GM23248 (cell line): ENCODE measurements around the gene PEAK3. TPM values are rescaled to one million over a fixed set of nuclear protein-coding genes. Genes with fewer than 3 reads are reported as not detected.

Experiments used
- DNase-seq: peaks from one replicate; pipeline ENCODE4 v3.0.0-alpha.2; 2015
- H2AFZ ChIP-seq: fragments of 200-600 bp; sonication (generic); 2 replicates; pipeline ENCODE4 v1.6.1; 2016; ENCODE audit warnings: antibody characterized with exemption
- H3F3A ChIP-seq: fragments of 200-600 bp; sonication (generic); 2 replicates; pipeline ENCODE4 v1.6.1; 2016; ENCODE audit warnings: mild to moderate bottlenecking, antibody characterized with exemption, mixed run types; ENCODE audit not compliant: insufficient read depth
- H3K27ac ChIP-seq: fragments of 200-600 bp; sonication (generic); 2 replicates; pipeline ENCODE4 v1.5.1; 2016; ENCODE audit warnings: mild to moderate bottlenecking
- H3K27me3 ChIP-seq: fragments of 200-600 bp; sonication (generic); replicated peaks from 2 replicates; pipeline ENCODE4 v1.6.1; 2016; ENCODE audit warnings: mild to moderate bottlenecking; ENCODE audit not compliant: insufficient read depth
- H3K36me3 ChIP-seq: fragments of 200-600 bp; sonication (generic); 2 replicates; pipeline ENCODE4 v1.6.1; 2016; ENCODE audit warnings: low read depth, mild to moderate bottlenecking
- H3K4me1 ChIP-seq: fragments of 200-600 bp; sonication (generic); 2 replicates; pipeline ENCODE4 v1.6.1; 2016; ENCODE audit warnings: mild to moderate bottlenecking; ENCODE audit not compliant: insufficient read depth
- H3K4me2 ChIP-seq: fragments of 200-600 bp; sonication (generic); one replicate; pipeline ENCODE4 v1.6.1; 2016; ENCODE audit warnings: mild to moderate bottlenecking; ENCODE audit not compliant: unreplicated experiment
- H3K4me3 ChIP-seq: fragments of 200-600 bp; sonication (generic); 2 replicates; pipeline ENCODE4 v1.5.1; 2016; ENCODE audit warnings: mild to moderate bottlenecking
- H3K79me2 ChIP-seq: fragments of 200-600 bp; sonication (generic); 2 replicates; pipeline ENCODE4 v1.6.1; 2016; ENCODE audit warnings: mild to moderate bottlenecking; ENCODE audit not compliant: insufficient read depth
- H3K9ac ChIP-seq: fragments of 200-600 bp; sonication (generic); 2 replicates; pipeline ENCODE4 v1.6.1; 2016; ENCODE audit warnings: mild to moderate bottlenecking
- H3K9me2 ChIP-seq: fragments of 200-600 bp; sonication (generic); 2 replicates; pipeline ENCODE4 v1.6.1; 2016; ENCODE audit warnings: mixed run types, mild to moderate bottlenecking, moderate library complexity; ENCODE audit not compliant: insufficient read depth
- H3K9me3 ChIP-seq: fragments of 200-600 bp; sonication (generic); one replicate; pipeline ENCODE4 v1.6.1; 2017; ENCODE audit warnings: low read depth
- H4K20me1 ChIP-seq: fragments of 200-600 bp; sonication (generic); 2 replicates; pipeline ENCODE4 v1.6.0; 2016; ENCODE audit not compliant: insufficient read depth
- EZH2 ChIP-seq: fragments of 200-600 bp; sonication (generic); IDR thresholded peaks from 2 replicates; pipeline ENCODE4 v1.6.1; 2018; ENCODE audit warnings: antibody characterized with exemption, mild to moderate bottlenecking; ENCODE audit not compliant: insufficient read depth, poor library complexity, severe bottlenecking
- EZH2phosphoT487 ChIP-seq: fragments of 200-600 bp; sonication (generic); IDR thresholded peaks from 2 replicates; pipeline ENCODE4 v1.6.1; 2018; ENCODE audit warnings: antibody characterized with exemption, moderate library complexity, mild to moderate bottlenecking, low read depth; ENCODE audit not compliant: insufficient read depth
- WGBS, 2 experiments: methylation state at CpG; one replicate each; pipeline ENCODE4 v1.1.6; 2015 to 2017; ENCODE audit warnings: low lambda C conversion rate in 2 of 2, low coverage in 1 of 2; ENCODE audit errors: missing lambda C conversion rate in 2 of 2; 5-methylcytosine and 5-hydroxymethylcytosine counted together
- in situ Hi-C: fragments of 300-500 bp; cut with MboI; formaldehyde crosslinking; loops from 2 replicates; pipeline ENCODE4 v1.15.0; 2020
- polyA plus RNA-seq: library from polyadenylated mRNA; unstranded; fragments of >200 nt; fragmentation: Nextera tagmentation; extraction: Ambion mirVana; gene quantifications from 2 replicates; pipeline ENCODE4 v1.2.1, GENCODE V29; 2016
- total RNA-seq: library from RNA; depleted of rRNA; stranded (reverse); fragments of >200 nt; shearing (Covaris generic); gene quantifications from 2 replicates; pipeline ENCODE4 v1.2.3, GENCODE V29; 2014

PEAK3 gene
- total and polyA plus RNA-seq, 2 experiments from 2014 or later = not detected

GRCh38 chr19:2246014-2246620 lies 35.9 kb downstream of the PEAK3 start:
- in situ Hi-C loops = no loop called here
- H3K27ac ChIP-seq = no peak overlapping the region
- H3K9me3 ChIP-seq = no peaks in the 10 kb centered on the region
- H3K9ac ChIP-seq = no peak overlapping the region
- H3K4me1 ChIP-seq = peaks cover 3% of the 10 kb centered on the region; the same call in 1 of the 2 replicates
- WGBS, 2 experiments = 92% methylated on average over 24 of the region's 25 CpGs
- peaks cover 8% of the 10 kb centered on the region for H3K27me3 ChIP-seq
- H3K4me2 ChIP-seq = no peak overlapping the region
- H2AFZ ChIP-seq = no peak overlapping the region
- H3K36me3 ChIP-seq = peaks cover 20% of the 10 kb centered on the region; the same call in 1 of the 2 replicates
- H3F3A ChIP-seq = no peaks in the 10 kb centered on the region; the same call in 1 of the 2 replicates
- no peak overlapping the region for H3K4me3 ChIP-seq
- H3K9me2 ChIP-seq = no peaks in the 10 kb centered on the region
- 0 out of 2 replicates have a peak, but pooled peaks cover 2% of the 10 kb centered on the region for H4K20me1 ChIP-seq
- no peak for DNase-seq
- no peak for TF ChIP-seq EZH2
- TF ChIP-seq EZH2phosphoT487 = no peak
- peaks cover 53% of the 10 kb centered on the region for H3K79me2 ChIP-seq

- no peak overlapping the region for H3K4me2 ChIP-seq
- WGBS, 2 experiments = 98 to 100% methylated on average over 15 of the region's 15 CpGs
- in situ Hi-C loops = no loop called here
- H3K9ac ChIP-seq = no peak overlapping the region
- no peak overlapping the region for H3K4me3 ChIP-seq
- no peak overlapping the region for H2AFZ ChIP-seq
- H4K20me1 ChIP-seq = 0 out of 2 replicates have a peak, but pooled peaks cover 6% of the 10 kb centered on the region
- no peaks in the 10 kb centered on the region for H3K9me2 ChIP-seq
- H3K27ac ChIP-seq = no peak overlapping the region
- peaks cover 5% of the 10 kb centered on the region for H3K27me3 ChIP-seq
- H3F3A ChIP-seq = no peaks in the 10 kb centered on the region; the same call in 1 of the 2 replicates
- TF ChIP-seq EZH2phosphoT487 (no peak), EZH2 (no peak)
- DNase-seq = no peak
- H3K79me2 ChIP-seq = peaks cover 61% of the 10 kb centered on the region
- H3K4me1 ChIP-seq = peaks cover 12% of the 10 kb centered on the region
- H3K36me3 ChIP-seq = peaks cover 20% of the 10 kb centered on the region; the same call in 1 of the 2 replicates
- H3K9me3 ChIP-seq = no peaks in the 10 kb centered on the region
Observed at GRCh38 chr19:2245273-2245672, 36.7 kb downstream of the PEAK3 start.

- Histone ChIP-seq H3K27me3 (no peaks in the 10 kb centered on the region), H3K79me2 (peaks cover 69% of the 10 kb centered on the region), H3K4me3 (no peak overlapping the region), H3K4me2 (no peak overlapping the region), H3K9me3 (no peaks in the 10 kb centered on the region), H2AFZ (no peak overlapping the region), H4K20me1 (0 out of 2 replicates have a peak, but pooled peaks cover 6% of the 10 kb centered on the region), H3K27ac (no peak overlapping the region), H3K36me3 (peaks cover 20% of the 10 kb centered on the region; the same call in 1 of the 2 replicates), H3K9me2 (no peaks in the 10 kb centered on the region), H3K4me1 (peaks cover 14% of the 10 kb centered on the region), H3K9ac (no peak overlapping the region), H3F3A (peaks cover under 1% of the 10 kb centered on the region; the same call in 1 of the 2 replicates)
- no peak for DNase-seq
- 91 to 92% methylated on average over 19 to 21 of the region's 21 CpGs for WGBS, 2 experiments
- in situ Hi-C loops = no loop called here
- TF ChIP-seq EZH2 = no peak
- no peak for TF ChIP-seq EZH2phosphoT487
Observed at GRCh38 chr19:2244486-2244885, 37.5 kb downstream of the PEAK3 start.

DNA sequence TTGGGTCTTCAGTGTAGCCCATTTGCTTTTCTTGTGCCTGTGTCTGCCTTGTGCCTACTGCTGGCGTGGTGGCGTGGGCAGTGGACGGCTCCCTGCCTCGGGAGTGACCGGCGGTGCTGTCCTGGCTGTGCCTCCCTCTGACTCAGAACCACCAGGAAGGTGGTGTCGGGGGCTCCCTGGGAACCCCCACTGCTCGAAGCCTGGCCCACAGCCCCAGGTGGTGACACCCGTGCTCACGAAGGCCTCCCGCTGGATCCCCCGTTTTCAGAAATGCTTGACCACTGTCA lies 37.9 kb downstream of the PEAK3 start:
- H3K9me3 ChIP-seq = no peaks in the 10 kb centered on the region
- H3K4me3 ChIP-seq = no peak overlapping the region
- H3K4me2 ChIP-seq = no peak overlapping the region
- peaks cover 20% of the 10 kb centered on the region; the same call in 1 of the 2 replicates for H3K36me3 ChIP-seq
- H3F3A ChIP-seq = peaks cover 4% of the 10 kb centered on the region; the same call in 1 of the 2 replicates
- peaks cover 14% of the 10 kb centered on the region for H3K4me1 ChIP-seq
- TF ChIP-seq EZH2 = no peak
- H3K27me3 ChIP-seq = no peaks in the 10 kb centered on the region
- H4K20me1 ChIP-seq = 0 out of 2 replicates have a peak, but pooled peaks cover 6% of the 10 kb centered on the region
- no peaks in the 10 kb centered on the region for H3K9me2 ChIP-seq
- no peak overlapping the region for H3K9ac ChIP-seq
- DNase-seq = no peak
- WGBS, 2 experiments = 79 to 89% methylated on average over 8 to 12 of the region's 12 CpGs
- in situ Hi-C loops = no loop called here
- H3K79me2 ChIP-seq = peaks cover 73% of the 10 kb centered on the region
- no peak overlapping the region for H2AFZ ChIP-seq
- no peak overlapping the region for H3K27ac ChIP-seq
